OCI-LY7 (cell line): ENCODE measurements around the gene KLHDC3. TPM values are rescaled to one million over a fixed set of nuclear protein-coding genes. Genes with fewer than 3 reads are reported as not detected.

ENCODE experiments used
- BruUV-seq: library from RNA; stranded (reverse); fragments of 400-500 nt; replicated peaks from 2 replicates; lab custom pipeline; 2021; lab: Mats Ljungman, UMichigan
- CTCF ChIA-PET: fragments of 300-600 bp; sonication (Branson Sonifier 250); formaldehyde crosslinking; loops from one replicate; lab custom pipeline; 2022; ENCODE audit warnings: antibody characterized with exemption; ENCODE audit not compliant: unreplicated experiment; lab: Charles Lee
- POLR2A ChIA-PET: fragments of 300-600 bp; sonication (Branson Sonifier 250); formaldehyde crosslinking; loops from one replicate; lab custom pipeline; 2022; ENCODE audit warnings: antibody characterized with exemption; lab: Charles Lee
- DNase-seq: peaks from one replicate; pipeline ENCODE4 v3.0.0-alpha.2; 2015; ENCODE audit warnings: low spot score
- H2AFZ ChIP-seq: fragments of 200-600 bp; sonication (generic), shearing (Covaris generic); 2 replicates; pipeline ENCODE4 v1.6.1; 2014; ENCODE audit warnings: mild to moderate bottlenecking, antibody characterized with exemption, low read length, moderate library complexity
- H3K27ac ChIP-seq: fragments of 200-600 bp; sonication (generic); 2 replicates; pipeline ENCODE4 v1.5.1; 2014; ENCODE audit warnings: mixed run types, low read depth, mild to moderate bottlenecking, moderate library complexity, low read length, inconsistent platforms; ENCODE audit not compliant: poor library complexity, severe bottlenecking
- H3K36me3 ChIP-seq: fragments of 200-600 bp; sonication (generic); 2 replicates; pipeline ENCODE4 v1.6.1; 2014; ENCODE audit warnings: mild to moderate bottlenecking, antibody characterized with exemption, low read length, moderate library complexity, mixed read lengths; ENCODE audit not compliant: insufficient read depth
- H3K4me1 ChIP-seq: fragments of 200-600 bp; sonication (generic); 2 replicates; pipeline ENCODE4 v1.5.1; 2014; ENCODE audit warnings: mild to moderate bottlenecking, low read length; ENCODE audit not compliant: insufficient read depth, poor library complexity, severe bottlenecking
- H3K4me2 ChIP-seq: fragments of 200-600 bp; sonication (generic); 2 replicates; pipeline ENCODE4 v1.6.1; 2014; ENCODE audit warnings: mild to moderate bottlenecking, low read length
- H3K4me3 ChIP-seq: fragments of 200-600 bp; sonication (generic); 2 replicates; pipeline ENCODE4 v1.5.1; 2014; ENCODE audit warnings: mild to moderate bottlenecking, low read depth, low read length; ENCODE audit not compliant: poor library complexity, severe bottlenecking
- H3K79me2 ChIP-seq: fragments of 200-600 bp; sonication (generic); 2 replicates; pipeline ENCODE4 v1.6.1; 2016; ENCODE audit warnings: low read depth, mild to moderate bottlenecking, low read length, moderate library complexity, mixed read lengths; ENCODE audit not compliant: insufficient read depth
- H3K9me2 ChIP-seq: fragments of 200-600 bp; sonication (generic); 2 replicates; pipeline ENCODE4 v1.6.1; 2016; ENCODE audit warnings: mild to moderate bottlenecking, low read length, mixed read lengths; ENCODE audit not compliant: insufficient read depth
- H3K9me3 ChIP-seq: fragments of 200-600 bp; sonication (generic); 2 replicates; pipeline ENCODE4 v1.6.1; 2014; ENCODE audit warnings: mild to moderate bottlenecking, mixed run types, low read length, mixed read lengths
- H4K20me1 ChIP-seq: fragments of 200-600 bp; sonication (generic); 2 replicates; pipeline ENCODE4 v1.6.1; 2014; ENCODE audit warnings: mild to moderate bottlenecking, antibody characterized with exemption, low read length, moderate library complexity, mixed read lengths; ENCODE audit not compliant: insufficient read depth
- CTCF ChIP-seq: fragments of 200-600 bp; sonication (generic); conservative IDR thresholded peaks from 2 replicates; pipeline ENCODE4 v1.5.1; 2014; ENCODE audit warnings: mild to moderate bottlenecking, antibody characterized with exemption, low read length, moderate library complexity, mixed read lengths
- EZH2phosphoT487 ChIP-seq: fragments of 200-600 bp; sonication (generic); IDR thresholded peaks from 2 replicates; pipeline ENCODE4 v1.6.1; 2018; ENCODE audit warnings: low read depth, borderline replicate concordance, mild to moderate bottlenecking, mixed run types, antibody characterized with exemption, low read length, moderate library complexity, mixed read lengths
- intact Hi-C: fragments of 100-400 bp; cut with micrococcal nuclease; formaldehyde crosslinking; loops from one replicate; pipeline ENCODE4 v1.10.0; 2022; ENCODE audit not compliant: unreplicated experiment
- total RNA-seq, 2 experiments: library from RNA; depleted of rRNA in 1 of 2; stranded (reverse); fragments of >200 nt in 1 of 2; shearing (Covaris generic) in 1 of 2; gene quantifications; 2 replicates each; pipeline ENCODE4 v1.2.3, GENCODE V29; 2014 to 2022

Gene KLHDC3
- total RNA-seq, 2 experiments from 2014 or later = 89.9 to 91.4 TPM

- no TSS peak for BruUV-seq
- CTCF ChIA-PET = no interaction called here
These were observed 15.1 kb downstream of the KLHDC3 start for GRCh38 chr6:43029120-43029519.

GRCh38 chr6:43032326-43032725, 18.3 kb downstream of the KLHDC3 start:
- ChIA-PET CTCF (interaction anchor here (1.1 kb wide), 1 partner anchor 142 kb away, joined by 8 read pairs; no protein-coding TSS in a partner anchor), POLR2A (no interaction called here)
- Histone ChIP-seq H3K4me2 (no peak overlapping the region), H4K20me1 (no peaks in the 10 kb centered on the region), H2AFZ (no peak overlapping the region), H3K4me1 (no peaks in the 10 kb centered on the region), H3K4me3 (no peak overlapping the region), H3K9me2 (no peaks in the 10 kb centered on the region), H3K36me3 (peaks cover 77% of the 10 kb centered on the region), H3K27ac (no peak overlapping the region), H3K9me3 (no peaks in the 10 kb centered on the region), H3K79me2 (no peaks in the 10 kb centered on the region)
- no peak for TF ChIP-seq EZH2phosphoT487
- no peak for TF ChIP-seq CTCF
- intact Hi-C loops = no loop called here
- DNase-seq = no peak
- no TSS peak for BruUV-seq

More at GRCh38 chr6:43029120-43029519, 15.1 kb downstream of the KLHDC3 start:
- Histone ChIP-seq H3K36me3 (peaks cover 91% of the 10 kb centered on the region), H3K9me2 (no peaks in the 10 kb centered on the region), H3K27ac (no peak overlapping the region), H2AFZ (no peak overlapping the region), H3K4me2 (no peak overlapping the region), H3K9me3 (no peaks in the 10 kb centered on the region), H3K79me2 (peaks cover 8% of the 10 kb centered on the region; the same call in 1 of the 2 replicates), H3K4me3 (no peak overlapping the region), H3K4me1 (no peaks in the 10 kb centered on the region), H4K20me1 (no peaks in the 10 kb centered on the region)
- TF ChIP-seq EZH2phosphoT487 (no peak), CTCF (no peak)
- DNase-seq = no peak
- POLR2A ChIA-PET = interaction anchor here (1.0 kb wide), 1 partner anchor 102 kb away, joined by 3 read pairs; no protein-coding TSS in a partner anchor
- intact Hi-C loops = no loop called here

GRCh38 chr6:43033496-43034189, 19.6 kb downstream of the KLHDC3 start:
- no peaks in the 10 kb centered on the region for H3K79me2 ChIP-seq
- intact Hi-C loops = no loop called here
- H3K4me3 ChIP-seq = no peak overlapping the region
- TF ChIP-seq EZH2phosphoT487 = no peak
- TF ChIP-seq CTCF = no peak
- no peak overlapping the region for H3K27ac ChIP-seq
- H3K4me2 ChIP-seq = no peak overlapping the region
- no peaks in the 10 kb centered on the region for H4K20me1 ChIP-seq
- ChIA-PET POLR2A (interaction anchor here (1.3 kb wide), 1 partner anchor 13 kb away, joined by 5 read pairs; the partner anchor contains the start of gene RRP36), CTCF (interaction anchor here (1.1 kb wide), 1 partner anchor 140 kb away, joined by 8 read pairs; no protein-coding TSS in a partner anchor)
- no peaks in the 10 kb centered on the region for H3K4me1 ChIP-seq
- H3K9me3 ChIP-seq = no peaks in the 10 kb centered on the region
- H2AFZ ChIP-seq = no peak overlapping the region
- H3K9me2 ChIP-seq = no peaks in the 10 kb centered on the region
- TSS peak; percentile 45 for BruUV-seq
- H3K36me3 ChIP-seq = peaks cover 73% of the 10 kb centered on the region
- DNase-seq = no peak
